HG03135 (cell line): ENCODE results near the gene PLG.
"Not testable (repeated sequence)": the region's sequence is repeated elsewhere in the genome, so short reads cannot be mapped to it uniquely, and the experiment has no call there.

Experiments
- ATAC-seq: cut with Tn5 transposase; IDR thresholded peaks from one replicate; pipeline ENCODE4 v1.9.1; 2021; ENCODE audit warnings: mild to moderate bottlenecking, moderate library complexity; ENCODE audit not compliant: unreplicated experiment

The PLG gene

GRCh38 chr6:160774399-160774798 lies 72.4 kb downstream of the PLG start:
- ATAC-seq = no peak

GRCh38 chr6:160775792-160776580 lies 73.9 kb downstream of the PLG start:
- no peak for ATAC-seq

- ATAC-seq = not testable (repeated sequence)
Observed at GRCh38 chr6:160779095-160779494, 77.1 kb downstream of the PLG start.

- ATAC-seq = not testable (repeated sequence)
Observed at GRCh38 chr6:160780656-160781055, 78.6 kb downstream of the PLG start.

GRCh38 chr6:160781298-160781697 lies 79.3 kb downstream of the PLG start:
- no peak for ATAC-seq

GRCh38 chr6:160782228-160782627 lies 80.2 kb downstream of the PLG start:
- no peak for ATAC-seq

GRCh38 chr6:160783741-160784140 lies 81.7 kb downstream of the PLG start:
- ATAC-seq = no peak

- not testable (repeated sequence) for ATAC-seq
Observed at GRCh38 chr6:160788126-160788525, 86.1 kb downstream of the PLG start.

GRCh38 chr6:160788806-160789205 lies 86.8 kb downstream of the PLG start:
- no peak for ATAC-seq

- ATAC-seq = no peak
Observed at GRCh38 chr6:160789263-160790027, 87.4 kb downstream of the PLG start.

GRCh38 chr6:160790028-160790792 lies 88.2 kb downstream of the PLG start:
- no peak for ATAC-seq

GRCh38 chr6:160791459-160791858 lies 89.4 kb downstream of the PLG start:
- ATAC-seq = no peak

GRCh38 chr6:160791981-160792418 lies 90.0 kb downstream of the PLG start:
- ATAC-seq = no peak

- ATAC-seq = no peak
Observed at GRCh38 chr6:160792708-160793107, 90.7 kb downstream of the PLG start.

- ATAC-seq = no peak
Observed at GRCh38 chr6:160793652-160794051, 91.6 kb downstream of the PLG start.

- no peak for ATAC-seq
Observed at GRCh38 chr6:160795721-160796120, 93.7 kb downstream of the PLG start.

- no peak for ATAC-seq
Observed at GRCh38 chr6:160798625-160799024, 96.6 kb downstream of the PLG start.

- ATAC-seq = no peak
Observed at GRCh38 chr6:160799801-160800506, 97.9 kb downstream of the PLG start.

- ATAC-seq = no peak
Observed at GRCh38 chr6:160801418-160801817, 99.4 kb downstream of the PLG start.

- ATAC-seq = not testable (repeated sequence)
Observed at GRCh38 chr6:160802049-160802448, 100.0 kb downstream of the PLG start.
